ENCODE measurements around the gene HTRA1. TPM values are rescaled to one million over a fixed set of nuclear protein-coding genes. Genes with fewer than 3 reads are reported as not detected.

Gene HTRA1
- total RNA-seq, 1 experiment from 2014 or later, result 18.6 TPM

- TF ChIP-seq EZH2 (IDR thresholded peaks at IDR 0.05; ENCODE audit: low read length, unreplicated experiment) (no peak), CTCF (conservative IDR thresholded peaks at IDR 0.05; ENCODE audit: low read depth, low read length) (no peak)
- Histone ChIP-seq H3F3A (ENCODE audit: low read length, unreplicated experiment) (no peaks in the 10 kb centered on the region), H3K9me3 (ENCODE audit: low read length) (no peaks in the 10 kb centered on the region), H3K4me3 (ENCODE audit: low read length) (no peak overlapping the region), H3K27ac (ENCODE audit: low read length) (no peak overlapping the region), H3K9me2 (replicated peaks; ENCODE audit: low read length) (no peaks in the 10 kb centered on the region), H3K27me3 (ENCODE audit: low read length) (no peaks in the 10 kb centered on the region), H3K9ac (ENCODE audit: low read length) (no peak overlapping the region), H3K36me3 (ENCODE audit: low read depth, low read length) (no peaks in the 10 kb centered on the region), H3K4me2 (ENCODE audit: low read length) (no peak overlapping the region), H3K4me1 (ENCODE audit: insufficient read depth, low read length) (no peaks in the 10 kb centered on the region), H2AFZ (ENCODE audit: low read length) (no peak overlapping the region), H3K79me2 (ENCODE audit: low read length) (no peaks in the 10 kb centered on the region), H4K20me1 (ENCODE audit: low read length) (no peaks in the 10 kb centered on the region)
- no peak for ATAC-seq
- BruUV-seq (replicated peaks), result no TSS peak
- intact Hi-C loops (cut with micrococcal nuclease), result no loop called here
- ChIA-PET CTCF (no interaction called here), POLR2A (ENCODE audit: unreplicated experiment) (no interaction called here)
- no peak for DNase-seq
Observed at GRCh38 chr10:122532601-122533296, 71.4 kb downstream of the HTRA1 start.

- POLR2A ChIA-PET (ENCODE audit: unreplicated experiment), result no interaction called here
- no peak for ATAC-seq
Observed at GRCh38 chr10:122537545-122537944, 76.2 kb downstream of the HTRA1 start.

More at GRCh38 chr10:122537545-122537944, 76.2 kb downstream of the HTRA1 start:
- H3K9me3 ChIP-seq (ENCODE audit: low read length), result no peaks in the 10 kb centered on the region
- CTCF ChIA-PET, result no interaction called here
- H4K20me1 ChIP-seq (ENCODE audit: low read length), result no peaks in the 10 kb centered on the region
- no peak overlapping the region for H3K27ac ChIP-seq (ENCODE audit: low read length)
- no peak overlapping the region for H2AFZ ChIP-seq (ENCODE audit: low read length)
- TF ChIP-seq CTCF (conservative IDR thresholded peaks at IDR 0.05; ENCODE audit: low read depth, low read length) (no peak), EZH2phosphoT487 (IDR thresholded peaks at IDR 0.05; ENCODE audit: borderline replicate concordance, low read length) (no peak), EZH2 (IDR thresholded peaks at IDR 0.05; ENCODE audit: low read length, unreplicated experiment) (no peak)
- BruUV-seq (replicated peaks), result no TSS peak
- peaks cover 6% of the 10 kb centered on the region; the same call in 1 of the 2 replicates for H3K4me1 ChIP-seq (ENCODE audit: insufficient read depth, low read length)
- no peak for DNase-seq
- no peaks in the 10 kb centered on the region for H3K79me2 ChIP-seq (ENCODE audit: low read length)
- H3K4me2 ChIP-seq (ENCODE audit: low read length), result no peak overlapping the region
- H3K4me3 ChIP-seq (ENCODE audit: low read length), result no peak overlapping the region
- intact Hi-C loops (cut with micrococcal nuclease), result no loop called here
- H3K36me3 ChIP-seq (ENCODE audit: low read depth, low read length), result no peaks in the 10 kb centered on the region
- H3F3A ChIP-seq (ENCODE audit: low read length, unreplicated experiment), result no peaks in the 10 kb centered on the region
- no peak overlapping the region for H3K9ac ChIP-seq (ENCODE audit: low read length)
- no peaks in the 10 kb centered on the region for H3K9me2 ChIP-seq (replicated peaks; ENCODE audit: low read length)
- no peaks in the 10 kb centered on the region for H3K27me3 ChIP-seq (ENCODE audit: low read length)
